Testis (tissue), 2 donors: ENCODE measurements around the gene IFNL2.

ENCODE experiments used
- CTCF ChIP-seq, 3 experiments: fragments of 450-650 bp in 2 of 3; fragments of 200-600 bp in 1 of 3; sonication (generic) in 1 of 3; IDR thresholded peaks; one replicate each; pipeline ENCODE4 v1.5.1; 2016 to 2019; ENCODE audit warnings: antibody characterized with exemption in 3 of 3, mild to moderate bottlenecking in 2 of 3, moderate library complexity in 1 of 3
- POLR2A ChIP-seq: fragments of 450-650 bp; IDR thresholded peaks from one replicate; pipeline ENCODE4 v1.6.1; 2017; ENCODE audit warnings: antibody characterized with exemption, mild to moderate bottlenecking, moderate library complexity

DNA sequence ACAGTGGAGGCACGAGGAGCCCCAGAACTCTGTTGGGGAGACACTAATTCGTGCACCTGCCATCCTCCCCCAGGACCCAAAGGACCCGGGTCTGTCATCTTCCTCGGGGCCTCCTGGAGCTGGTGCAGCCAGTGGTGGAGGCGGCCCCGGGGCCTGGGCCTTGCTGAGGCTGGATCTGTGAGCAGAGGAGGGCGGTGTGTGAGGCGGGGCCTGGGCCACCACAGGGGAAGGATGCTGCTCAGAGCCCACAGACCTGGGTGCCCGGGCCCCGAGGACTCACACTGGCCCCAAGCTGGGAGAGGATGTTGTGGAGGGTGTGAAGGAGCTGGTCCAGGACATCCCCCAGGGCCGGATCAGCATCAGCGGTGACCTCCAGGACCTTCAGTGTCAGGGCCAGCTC, 31.7 kb upstream of the IFNL2 start:
- TF ChIP-seq CTCF (IDR thresholded peaks at IDR 0.05) (no peak), POLR2A (no peak)
